GM12878 (cell line): ENCODE results near the gene NOD1. TPM values are rescaled to one million over a fixed set of nuclear protein-coding genes. Genes with fewer than 3 reads are reported as not detected.

Experiments used
- ATAC-seq: fragments of 200-7000 bp; cut with Tn5 transposase; 3 replicates; pipeline ENCODE4 v1.9.1; 2020; ENCODE audit warnings: mild to moderate bottlenecking, moderate library complexity
- BruUV-seq: library from RNA; stranded (reverse); fragments of 400-500 nt; replicated peaks from 2 replicates; lab custom pipeline; 2021; lab: Mats Ljungman, UMichigan
- CTCF ChIA-PET: fragments of 300-600 bp; sonication (Branson Sonifier 250); formaldehyde crosslinking; extraction: SDS; loops from one replicate; lab custom pipeline; 2021; ENCODE audit warnings: inconsistent platforms; lab: Yijun Ruan, JAX
- POLR2A ChIA-PET: fragments of 350-600 bp; formaldehyde crosslinking; extraction: SDS; loops from one replicate; lab custom pipeline; 2021; ENCODE audit warnings: inconsistent platforms; lab: Charles Lee
- RAD21 ChIA-PET: fragments of 300-600 bp; sonication (Branson Sonifier 250); formaldehyde crosslinking; loops from one replicate; lab custom pipeline; 2023; ENCODE audit warnings: antibody characterized with exemption; ENCODE audit not compliant: unreplicated experiment; lab: Charles Lee
- SMC1A ChIA-PET: fragments of 300-600 bp; sonication (Branson Sonifier 250); formaldehyde crosslinking; loops from one replicate; lab custom pipeline; 2023; ENCODE audit not compliant: unreplicated experiment, uncharacterized antibody; lab: Charles Lee
- DNase-seq: peaks from one replicate; pipeline ENCODE4 v3.0.0-alpha.2; 2011; ENCODE audit warnings: low read depth, low spot score
- FAIRE-seq: peaks from 3 replicates; lab custom pipeline; 2011; peaks lifted over from hg19 to GRCh38; lab: Jason Lieb, UNC
- H2AFZ ChIP-seq: 2 replicates; pipeline ENCODE4 v1.6.0; 2011; ENCODE audit warnings: low read depth, low read length, control low read depth; ENCODE audit not compliant: control insufficient read depth
- H3K27ac ChIP-seq: 2 replicates; pipeline ENCODE4 v1.5.1; 2011; ENCODE audit warnings: control low read depth; ENCODE audit not compliant: control insufficient read depth, insufficient read depth
- H3K27me3 ChIP-seq, 2 experiments: replicated peaks in 1 of 2; 2 replicates each; pipeline versions ENCODE4 v1.6.0 to v1.6.1; 2011; ENCODE audit warnings: low read length in 1 of 2; ENCODE audit not compliant: control insufficient read depth in 2 of 2, insufficient read depth in 2 of 2
- H3K36me3 ChIP-seq, 2 experiments: 2 replicates each; pipeline ENCODE4 v1.5.1; 2011; ENCODE audit warnings: low read length in 1 of 2; ENCODE audit not compliant: control insufficient read depth in 2 of 2, insufficient read depth in 2 of 2
- H3K4me1 ChIP-seq: 2 replicates; pipeline ENCODE4 v1.6.1; 2011; ENCODE audit warnings: mild to moderate bottlenecking, low read length, moderate library complexity, mixed read lengths; ENCODE audit not compliant: control insufficient read depth, insufficient read depth
- H3K4me2 ChIP-seq: 2 replicates; pipeline ENCODE4 v1.6.0; 2011; ENCODE audit warnings: control low read depth; ENCODE audit not compliant: control insufficient read depth, insufficient read depth
- H3K4me3 ChIP-seq: fragments of 200-600 bp; sonication (generic); 2 replicates; pipeline ENCODE4 v1.5.1; 2016
- H3K79me2 ChIP-seq: 2 replicates; pipeline ENCODE4 v1.6.0; 2011; ENCODE audit warnings: low read length; ENCODE audit not compliant: control insufficient read depth, insufficient read depth
- H3K9ac ChIP-seq: 2 replicates; pipeline ENCODE4 v1.8.0; 2011; ENCODE audit warnings: low read length, control low read depth, mixed read lengths; ENCODE audit not compliant: control insufficient read depth, insufficient read depth
- H3K9me3 ChIP-seq: replicated peaks from 3 replicates; pipeline ENCODE4 v1.5.1; 2011; ENCODE audit warnings: mild to moderate bottlenecking, low read length; ENCODE audit not compliant: control insufficient read depth, insufficient read depth
- H4K20me1 ChIP-seq: 2 replicates; pipeline ENCODE4 v1.6.0; 2011; ENCODE audit not compliant: control insufficient read depth, insufficient read depth
- ATF7 ChIP-seq: fragments of 450-650 bp; IDR thresholded peaks from 2 replicates; pipeline ENCODE4 v1.6.1; 2016; ENCODE audit warnings: low read depth, mild to moderate bottlenecking
- BHLHE40 ChIP-seq, 2 experiments: fragments of 450-650 bp in 1 of 2; IDR thresholded peaks; 2 replicates each; pipeline ENCODE4 v1.6.1; 2011 to 2017; ENCODE audit warnings: low read depth in 2 of 2, borderline replicate concordance in 1 of 2, improper control_type of control experiment in 1 of 2, low read length in 1 of 2, mild to moderate bottlenecking in 1 of 2
- CBFB ChIP-seq: IDR thresholded peaks from 2 replicates; pipeline ENCODE4 v1.6.1; 2016; ENCODE audit warnings: antibody characterized with exemption, low read depth
- CBX5 ChIP-seq: sonication (generic); IDR thresholded peaks from 2 replicates; pipeline ENCODE4 v1.6.1; 2016; ENCODE audit warnings: low read depth, moderate library complexity, mild to moderate bottlenecking, inconsistent platforms
- CEBPB ChIP-seq, 2 experiments: fragments of 150-350 bp in 1 of 2; IDR thresholded peaks; 2 replicates each; pipeline ENCODE4 v1.6.1; 2012 to 2014; ENCODE audit warnings: low read depth in 2 of 2, low read length in 2 of 2, borderline replicate concordance in 1 of 2, inconsistent platforms in 1 of 2
- EED ChIP-seq: sonication (generic); IDR thresholded peaks from 2 replicates; pipeline ENCODE4 v1.6.1; 2016; ENCODE audit warnings: antibody characterized with exemption, low read depth
- EP300 ChIP-seq, 2 experiments: fragments of 150-350 bp in 1 of 2; IDR thresholded peaks; 2 replicates each; pipeline ENCODE4 v1.6.1; 2011 to 2012; ENCODE audit warnings: low read depth in 2 of 2, low read length in 2 of 2, borderline replicate concordance in 1 of 2, improper control_type of control experiment in 1 of 2, inconsistent platforms in 1 of 2; ENCODE audit not compliant: control insufficient read depth in 1 of 2
- ETV6 ChIP-seq, 2 experiments: fragments of 450-650 bp in 1 of 2; IDR thresholded peaks in 1 of 2; conservative IDR thresholded peaks in 1 of 2; 2 replicates each; pipeline ENCODE4 v1.6.1; 2014; ENCODE audit warnings: antibody characterized with exemption in 1 of 2, borderline replicate concordance in 1 of 2, low read depth in 1 of 2, mild to moderate bottlenecking in 1 of 2, moderate library complexity in 1 of 2
- GABPA ChIP-seq: IDR thresholded peaks from 2 replicates; pipeline ENCODE4 v1.6.1; 2014; ENCODE audit warnings: antibody characterized with exemption, low read depth, mild to moderate bottlenecking, inconsistent platforms
- HDGF ChIP-seq: fragments of 450-650 bp; IDR thresholded peaks from 2 replicates; pipeline ENCODE4 v1.6.1; 2016; ENCODE audit warnings: antibody characterized with exemption
- IRF4 ChIP-seq: IDR thresholded peaks from 2 replicates; pipeline ENCODE4 v1.6.1; 2011; ENCODE audit warnings: low read depth, low read length
- JUNB ChIP-seq: IDR thresholded peaks from 2 replicates; pipeline ENCODE4 v1.6.1; 2016; ENCODE audit warnings: antibody characterized with exemption, mild to moderate bottlenecking
- MAX ChIP-seq: IDR thresholded peaks from 2 replicates; pipeline ENCODE4 v1.6.1; 2012; ENCODE audit warnings: low read depth, low read length, improper control_type of control experiment
- MEF2B ChIP-seq: fragments of 450-650 bp; IDR thresholded peaks from 2 replicates; pipeline ENCODE4 v1.6.1; 2018; ENCODE audit warnings: mild to moderate bottlenecking, moderate library complexity; ENCODE audit not compliant: partially characterized antibody, poor library complexity, severe bottlenecking
- MLLT1 ChIP-seq: fragments of 450-650 bp; IDR thresholded peaks from 2 replicates; pipeline ENCODE4 v1.6.1; 2016; ENCODE audit warnings: mild to moderate bottlenecking
- NFIC ChIP-seq: IDR thresholded peaks from 2 replicates; pipeline ENCODE4 v1.6.1; 2012; ENCODE audit warnings: low read depth, mild to moderate bottlenecking, inconsistent platforms, low read length, moderate library complexity
- NRF1 ChIP-seq: conservative IDR thresholded peaks from 2 replicates; pipeline ENCODE4 v1.6.1; 2011; ENCODE audit warnings: mild to moderate bottlenecking, low read depth, low read length, improper control_type of control experiment
- RUNX3 ChIP-seq: IDR thresholded peaks from 2 replicates; pipeline ENCODE4 v1.6.1; 2012; ENCODE audit warnings: low read length, inconsistent platforms
- SMARCA5 ChIP-seq: fragments of 450-650 bp; IDR thresholded peaks from 2 replicates; pipeline ENCODE4 v1.6.1; 2017; ENCODE audit warnings: mild to moderate bottlenecking
- SP1 ChIP-seq: IDR thresholded peaks from one replicate; pipeline ENCODE4 v1.6.1; 2011; ENCODE audit warnings: low read depth, low read length
- ZBED1 ChIP-seq: IDR thresholded peaks from 2 replicates; pipeline ENCODE4 v1.6.1; 2016; ENCODE audit warnings: borderline replicate concordance
- WGBS: methylation state at CpG from one replicate; pipeline ENCODE4 v1.1.6; 2016; ENCODE audit warnings: low lambda C conversion rate; ENCODE audit not compliant: insufficient replicate concordance, insufficient coverage; ENCODE audit errors: missing lambda C conversion rate; 5-methylcytosine and 5-hydroxymethylcytosine counted together
- in situ Hi-C: fragments of 300-500 bp; cut with MboI; formaldehyde crosslinking; loops from 9 replicates; pipeline ENCODE4 v1.14.3; 2018; ENCODE audit warnings: mixed read lengths
- intact Hi-C: fragments of 100-400 bp; cut with micrococcal nuclease; formaldehyde crosslinking; loops from one replicate; pipeline ENCODE4 v1.14.2; 2022; ENCODE audit not compliant: unreplicated experiment
- polyA plus RNA-seq, 11 experiments: library from polyadenylated mRNA; depleted of rRNA in 4 of 11; unstranded in 6 of 11; stranded (reverse) in 5 of 11; fragments of >200 nt; fragmentation: Nextera tagmentation in 4 of 11; fragmentation: Illumina TruSeq in 1 of 11; extraction: Ambion mirVana in 4 of 11; extraction: Trizol in 1 of 11; gene quantifications; 1 replicate in 1 of 11; 2 replicates in 10 of 11; pipeline versions ENCODE4 v1.2.1 to v1.2.3, GENCODE V29; 2011 to 2016; ENCODE audit warnings: inconsistent platforms in 2 of 11, missing spikeins in 2 of 11, low read depth in 1 of 11
- total RNA-seq, 4 experiments: library from RNA; depleted of rRNA in 3 of 4; stranded (reverse); fragments of >200 nt in 3 of 4; fragmentation: Illumina TruSeq in 1 of 4; extraction: Trizol in 1 of 4; gene quantifications; 2 replicates each; pipeline versions ENCODE4 v1.2.1 to v1.2.3, GENCODE V29; 2013 to 2021

The NOD1 gene
- total and polyA plus RNA-seq, 10 of the 15 experiments (the other 5 are each of a cell fraction or from before 2014, with no cell fraction given), result 1.8 to 14.6 (median 8.9) TPM

GRCh38 chr7:30464231-30464671 lies 14.3 kb downstream of the NOD1 start (continued):
- TF ChIP-seq MAX (no peak), HDGF (no peak), SMARCA5 (no peak), CBX5 (no peak)
- TF ChIP-seq, all 136 proteins: peak for 12

GRCh38 chr7:30463405-30464145 lies 15.0 kb downstream of the NOD1 start:
- intact Hi-C loops, result loop anchor here (5.0 kb wide), 1 partner anchor 39 kb away; the partner anchor contains the start of gene GGCT
- Histone ChIP-seq H3K79me2 (peaks cover 2% of the 10 kb centered on the region; the same call in 1 of the 2 replicates), H3K9ac (no peak overlapping the region), H3K27me3 (no peaks in the 10 kb centered on the region), H3K27ac (peak overlapping the region; percentile 47), H4K20me1 (no peaks in the 10 kb centered on the region), H3K4me1 (peaks cover 32% of the 10 kb centered on the region), H3K36me3 (peaks cover 0 to 2% of the 10 kb centered on the region in 2 experiments; a peak in 2 of 4 replicates), H3K9me3 (no peaks in the 10 kb centered on the region), H2AFZ (no peak overlapping the region), H3K4me2 (peak overlapping the region; percentile 60), H3K4me3 (no peak overlapping the region)
- ChIA-PET SMC1A (interaction anchor here (0.7 to 2.7 kb wide), 10 partner anchors 10 to 299 kb away, joined by 3 to 18 read pairs (median 4); partner anchors contain the start of gene NOD1), RAD21 (interaction anchor here (1.1 to 2.2 kb wide), 4 partner anchors 10 to 185 kb away, joined by 3 to 7 read pairs (median 4); no protein-coding TSS in a partner anchor), CTCF (interaction anchor here (1.3 to 3.4 kb wide), 5 partner anchors 11 to 88 kb away, joined by 3 to 10 read pairs (median 4); no protein-coding TSS in a partner anchor), POLR2A (interaction anchor here (0.7 to 3.0 kb wide), 2 partner anchors 15 to 218 kb away, joined by 3 to 9 read pairs; partner anchors contain the start of gene NOD1)
- ATAC-seq, result peak; percentile 86
- in situ Hi-C loops, result no loop called here
- BruUV-seq, result no TSS peak
- peak; percentile 51 for DNase-seq
- 15% methylated on average over 6 of the region's 6 CpGs for WGBS
- FAIRE-seq, result no peak
- TF ChIP-seq CBFB (peak; percentile 80), GABPA (no peak), BHLHE40 (IDR thresholded peaks at IDR 0.05; ENCODE audit: borderline replicate concordance in 1 of 2, low read depth in 2 of 2, low read length in 1 of 2) (peak; percentile 22 to 42; a peak in 1 of 4 replicates), ATF7 (peak; percentile 70; the same call in 1 of the 2 replicates), IRF4 (0 out of 2 replicates have a peak, but pooled peaks have one; percentile 13), MEF2B (peak; percentile 93), SP1 (no peak), CEBPB (IDR thresholded peaks at IDR 0.05; ENCODE audit: borderline replicate concordance in 1 of 2, low read depth in 2 of 2, low read length in 2 of 2) (no peak), MLLT1 (peak; percentile 53; the same call in 1 of the 2 replicates), EED (peak; percentile 84), JUNB (0 out of 2 replicates have a peak, but pooled peaks have one; percentile 10), RUNX3 (peak; percentile 97), EP300 (IDR thresholded peaks at IDR 0.05; ENCODE audit: borderline replicate concordance in 1 of 2, control insufficient read depth in 1 of 2, low read depth in 2 of 2, low read length in 2 of 2) (peak in 1 of 2 experiments; percentile 40; a peak in 1 of 4 replicates), NFIC (peak; percentile 77; the same call in 1 of the 2 replicates), NRF1 (no peak), ETV6 (conservative IDR thresholded peaks at IDR 0.05 in 1 of 2, IDR thresholded peaks at IDR 0.05 in 1 of 2; ENCODE audit: borderline replicate concordance in 1 of 2, low read depth in 1 of 2) (peak in 1 of 2 experiments; percentile 49; a peak in 2 of 4 replicates), ZBED1 (no peak)
